Prostate gland (tissue), 2 donors: Measurements from ENCODE around the gene ACOXL.

Source experiments
- CTCF ChIP-seq, 4 experiments: fragments of 200-600 bp in 2 of 4; fragments of 450-650 bp in 2 of 4; sonication (generic) in 2 of 4; IDR thresholded peaks; 1 replicate in 3 of 4; 2 replicates in 1 of 4; pipeline ENCODE4 v1.5.1; 2016 to 2019; ENCODE audit warnings: antibody characterized with exemption in 4 of 4, mild to moderate bottlenecking in 2 of 4, moderate library complexity in 2 of 4
- POLR2AphosphoS5 ChIP-seq: sonication (generic); formaldehyde crosslinking; IDR thresholded peaks from one replicate; pipeline ENCODE4 v1.6.1; 2017; ENCODE audit warnings: antibody characterized with exemption

- TF ChIP-seq POLR2AphosphoS5 (no peak), CTCF (IDR thresholded peaks at IDR 0.05) (peak; percentile 51 to 64 (median 60))
Measured at GRCh38 chr2:110755491-110756078, 23.2 kb downstream of the ACOXL start.
